A549 (cell line): Measurements from ENCODE around the gene TAF8. TPM values are rescaled to one million over a fixed set of nuclear protein-coding genes. Genes with fewer than 3 reads are reported as not detected.

Experiments used
- ATAC-seq, 2 experiments: fragments of 200-7000 bp in 1 of 2; fragments of >200 bp in 1 of 2; cut with Nextera tagmentation in 1 of 2; cut with Tn5 transposase in 1 of 2; 3 replicates each; pipeline versions ENCODE4 v1.8.0 to v1.9.1; 2018 to 2020; ENCODE audit warnings: mild to moderate bottlenecking in 1 of 2, moderate library complexity in 1 of 2
- CTCF ChIA-PET: fragments of 300-600 bp; sonication (Branson Sonifier 250); formaldehyde crosslinking; extraction: SDS; loops from one replicate; lab custom pipeline; 2021; ENCODE audit warnings: antibody characterized with exemption, inconsistent platforms; lab: Yijun Ruan, JAX
- POLR2A ChIA-PET: fragments of 350-600 bp; formaldehyde crosslinking; extraction: SDS; loops from one replicate; lab custom pipeline; 2021; ENCODE audit warnings: antibody characterized with exemption, inconsistent platforms; lab: Yijun Ruan, JAX
- DNase-seq, 2 experiments: peaks; one replicate each; pipeline versions ENCODE4 v3.0.0 to v3.0.0-alpha.2; 2011 to 2016; ENCODE audit warnings: low read depth in 1 of 2, low spot score in 1 of 2
- FAIRE-seq: peaks from 2 replicates; lab custom pipeline; 2011; peaks lifted over from hg19 to GRCh38; lab: Jason Lieb, UNC
- H3K27ac ChIP-seq, 2 experiments: fragments of >200 bp; sonication (Bioruptor Twin); formaldehyde crosslinking; 3 replicates each; pipeline ENCODE4 v1.5.1; 2016 to 2017
- H3K4me1 ChIP-seq: fragments of >200 bp; sonication (Bioruptor Twin); formaldehyde crosslinking; 3 replicates; pipeline ENCODE4 v1.6.1; 2016
- H3K4me2 ChIP-seq: fragments of >200 bp; sonication (Bioruptor Twin); formaldehyde crosslinking; 3 replicates; pipeline ENCODE4 v1.6.1; 2016
- H3K4me3 ChIP-seq: fragments of >200 bp; sonication (Bioruptor Twin); formaldehyde crosslinking; 3 replicates; pipeline ENCODE4 v1.5.1; 2016
- H3K9me3 ChIP-seq: fragments of >200 bp; sonication (Bioruptor Twin); formaldehyde crosslinking; 3 replicates; pipeline ENCODE4 v1.6.1; 2016
- CHD2 ChIP-seq: fragments of 150-350 bp; IDR thresholded peaks from 2 replicates; pipeline ENCODE4 v1.6.1; 2014; ENCODE audit warnings: low read length; ENCODE audit not compliant: partially characterized antibody
- E2F6 ChIP-seq: IDR thresholded peaks from 2 replicates; pipeline ENCODE4 v1.6.1; 2012; ENCODE audit warnings: low read depth, borderline replicate concordance
- EHMT2 ChIP-seq: fragments of 200-600 bp; sonication (generic); IDR thresholded peaks from 2 replicates; pipeline ENCODE4 v1.6.1; 2016; ENCODE audit warnings: antibody characterized with exemption, low read depth, mild to moderate bottlenecking, moderate library complexity
- EP300 ChIP-seq, 2 experiments: fragments of >200 bp; sonication (Bioruptor Twin); formaldehyde crosslinking; IDR thresholded peaks; 2 replicates in 1 of 2; 3 replicates in 1 of 2; pipeline ENCODE4 v1.6.1; 2016 to 2017
- ESRRA ChIP-seq: fragments of 150-350 bp; IDR thresholded peaks from 2 replicates; pipeline ENCODE4 v1.6.1; 2014; ENCODE audit warnings: mild to moderate bottlenecking, low read length, borderline replicate concordance
- FOSB ChIP-seq: fragments of 250-450 bp; sonication (Bioruptor Pico); IDR thresholded peaks from 2 replicates; pipeline ENCODE4 v1.5.0; 2020; ENCODE audit warnings: mild to moderate bottlenecking, moderate library complexity
- FOSL2 ChIP-seq, 2 experiments: fragments of 450-650 bp in 1 of 2; fragments of >200 bp in 1 of 2; sonication (Bioruptor Twin) in 1 of 2; formaldehyde crosslinking; IDR thresholded peaks; 2 replicates each; pipeline versions ENCODE4 v1.5.0 to v1.6.1; 2016 to 2020; ENCODE audit warnings: mild to moderate bottlenecking in 1 of 2, moderate library complexity in 1 of 2
- HDAC2 ChIP-seq: fragments of 200-600 bp; sonication (generic); IDR thresholded peaks from 2 replicates; pipeline ENCODE4 v1.6.1; 2016
- HEYL ChIP-seq: fragments of 250-450 bp; sonication (Bioruptor Pico); IDR thresholded peaks from 2 replicates; pipeline ENCODE4 v1.8.0; 2021; ENCODE audit warnings: mild to moderate bottlenecking, moderate library complexity
- HMGXB4 ChIP-seq: fragments of 250-450 bp; sonication (Bioruptor Pico); IDR thresholded peaks from 2 replicates; pipeline ENCODE4 v1.5.0; 2021; ENCODE audit warnings: mild to moderate bottlenecking, moderate library complexity, borderline replicate concordance
- HOXA7 ChIP-seq: fragments of 250-450 bp; sonication (Bioruptor Pico); IDR thresholded peaks from 2 replicates; pipeline ENCODE4 v1.5.0; 2020; ENCODE audit warnings: mild to moderate bottlenecking, moderate library complexity
- HOXB13 ChIP-seq: fragments of 250-450 bp; sonication (Bioruptor Pico); IDR thresholded peaks from 2 replicates; pipeline ENCODE4 v1.5.0; 2020; ENCODE audit warnings: low read depth, mild to moderate bottlenecking, moderate library complexity
- HOXB5 ChIP-seq: fragments of 250-450 bp; sonication (Bioruptor Pico); IDR thresholded peaks from 2 replicates; pipeline ENCODE4 v1.5.0; 2020; ENCODE audit warnings: mild to moderate bottlenecking, moderate library complexity
- KDM1A ChIP-seq: fragments of 200-600 bp; sonication (generic); IDR thresholded peaks from 2 replicates; pipeline ENCODE4 v1.6.1; 2016; ENCODE audit warnings: low read depth, mild to moderate bottlenecking
- KDM5A ChIP-seq: fragments of 200-600 bp; sonication (generic); IDR thresholded peaks from 2 replicates; pipeline ENCODE4 v1.6.1; 2016; ENCODE audit warnings: antibody characterized with exemption, mild to moderate bottlenecking
- MAFK ChIP-seq: fragments of 450-650 bp; IDR thresholded peaks from 2 replicates; pipeline ENCODE4 v1.6.1; 2014; ENCODE audit not compliant: partially characterized antibody
- MYC ChIP-seq: IDR thresholded peaks from 2 replicates; pipeline ENCODE4 v1.6.1; 2012; ENCODE audit warnings: mild to moderate bottlenecking, inconsistent platforms, low read length, improper control_type of control experiment, borderline replicate concordance
- NPAS2 ChIP-seq: fragments of 250-450 bp; sonication (Bioruptor Pico); IDR thresholded peaks from 2 replicates; pipeline ENCODE4 v1.8.0; 2022; ENCODE audit warnings: mild to moderate bottlenecking, moderate library complexity, borderline replicate concordance
- NR3C1 ChIP-seq: fragments of >200 bp; sonication (Bioruptor Twin); formaldehyde crosslinking; IDR thresholded peaks from 3 replicates; pipeline ENCODE4 v1.6.1; 2017
- PBX3 ChIP-seq: IDR thresholded peaks from 2 replicates; pipeline ENCODE4 v1.6.1; 2012
- RARB ChIP-seq: fragments of 250-450 bp; sonication (Bioruptor Pico); IDR thresholded peaks from 2 replicates; pipeline ENCODE4 v1.8.0; 2021; ENCODE audit warnings: mild to moderate bottlenecking, moderate library complexity
- RNF2 ChIP-seq: fragments of 200-600 bp; sonication (generic); IDR thresholded peaks from 2 replicates; pipeline ENCODE4 v1.6.1; 2016; ENCODE audit warnings: low read depth, mild to moderate bottlenecking, antibody characterized with exemption, moderate library complexity, borderline replicate concordance
- SMC3 ChIP-seq: fragments of >200 bp; sonication (Bioruptor Twin); formaldehyde crosslinking; IDR thresholded peaks from 3 replicates; pipeline ENCODE4 v1.6.1; 2018; ENCODE audit warnings: inconsistent platforms
- TFCP2L1 ChIP-seq: fragments of 250-450 bp; sonication (Bioruptor Pico); IDR thresholded peaks from 2 replicates; pipeline ENCODE4 v1.5.0; 2021; ENCODE audit warnings: mild to moderate bottlenecking
- TP53 ChIP-seq: fragments of 250-450 bp; sonication (Bioruptor Pico); IDR thresholded peaks from 2 replicates; pipeline ENCODE4 v1.5.0; 2021; ENCODE audit warnings: mild to moderate bottlenecking, moderate library complexity
- USF2 ChIP-seq: fragments of 450-650 bp; IDR thresholded peaks from 2 replicates; pipeline ENCODE4 v1.6.1; 2014; ENCODE audit warnings: antibody characterized with exemption
- ZC3H11A ChIP-seq: fragments of 450-650 bp; IDR thresholded peaks from 2 replicates; pipeline ENCODE4 v1.6.1; 2014; ENCODE audit warnings: antibody characterized with exemption, mild to moderate bottlenecking
- ZFP36 ChIP-seq: fragments of 450-650 bp; IDR thresholded peaks from 2 replicates; pipeline ENCODE4 v1.6.1; 2014; ENCODE audit warnings: borderline replicate concordance; ENCODE audit not compliant: partially characterized antibody
- ZNF302 ChIP-seq: fragments of 250-450 bp; sonication (Bioruptor Pico); IDR thresholded peaks from 2 replicates; pipeline ENCODE4 v1.9.0; 2021; ENCODE audit warnings: inconsistent platforms, mild to moderate bottlenecking, moderate library complexity
- WGBS: methylation state at CpG from one replicate; pipeline ENCODE4 v1.1.6; 2017; ENCODE audit errors: missing lambda C conversion rate; 5-methylcytosine and 5-hydroxymethylcytosine counted together
- polyA plus RNA-seq, 4 experiments: library from polyadenylated mRNA; depleted of rRNA in 3 of 4; stranded (reverse); fragments of >200 nt; fragmentation: RNase III in 1 of 4; extraction: RNeasy Plus Mini Kit Qiagen cat#74134 plus additional on column Dnase treatment in 1 of 4; gene quantifications; 2 replicates in 3 of 4; 3 replicates in 1 of 4; pipeline ENCODE4 v1.2.3, GENCODE V29; 2011 to 2017
- TF ChIP-seq, protein P1 (sequence below): fragments of 250-450 bp; sonication (Bioruptor Pico); IDR thresholded peaks from 2 replicates; pipeline ENCODE4 v1.5.0; 2020; ENCODE audit warnings: low read depth, mild to moderate bottlenecking, moderate library complexity

TAF8 gene
- polyA plus RNA-seq, 2 of the 4 experiments (the other 2 are of a cell fraction): 14.0 to 18.7 TPM

- no peak for TF ChIP-seq TFCP2L1
- TF ChIP-seq ZC3H11A: no peak
- TF ChIP-seq FOSB: no peak
- TF ChIP-seq CHD2: no peak
Measured at GRCh38 chr6:42091718-42092023, 41.3 kb downstream of the TAF8 start (continued).

DNA sequence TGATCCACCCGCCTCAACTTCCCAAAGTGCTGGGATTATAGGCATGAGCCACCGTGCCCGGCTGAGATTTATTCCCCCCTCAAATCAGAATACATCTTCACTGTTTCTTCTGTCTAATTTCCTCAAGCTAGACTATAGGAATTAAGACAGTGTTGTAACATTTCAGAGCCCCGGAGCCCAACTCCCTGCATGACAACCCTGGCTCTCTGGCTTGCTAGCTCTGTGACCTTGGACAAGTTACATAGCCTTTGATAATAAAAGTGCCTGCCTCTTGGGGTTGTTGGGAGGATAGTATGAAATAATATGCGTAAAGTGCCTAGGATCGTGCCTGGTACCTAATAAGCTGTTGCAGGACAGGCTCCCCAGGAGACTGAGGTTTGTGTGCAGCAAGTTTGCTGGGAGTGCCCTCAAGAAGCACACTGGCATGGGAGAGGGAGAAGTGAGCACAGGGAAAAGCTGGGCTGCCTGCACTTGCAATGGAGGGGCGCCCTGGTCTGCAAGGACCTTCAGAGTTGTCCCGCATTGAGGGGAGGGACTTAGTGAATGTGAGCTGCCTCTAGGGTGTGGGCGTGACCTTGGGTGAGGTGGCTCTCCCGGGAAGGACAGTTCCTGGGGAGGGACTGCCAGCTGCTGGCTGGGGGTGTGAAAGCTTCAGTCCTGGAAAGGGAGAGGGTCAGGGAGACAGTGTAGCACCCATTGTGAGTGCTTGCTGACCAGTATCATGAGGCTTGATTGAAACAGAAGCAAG, 43.4 kb downstream of the TAF8 start:
- no peak overlapping the region for H3K4me2 ChIP-seq
- ATAC-seq: peak in 1 of 2 experiments; percentile 60; a peak in 3 of 6 replicates
- H3K9me3 ChIP-seq: no peaks in the 10 kb centered on the region
- peaks cover 17% of the 10 kb centered on the region for H3K4me1 ChIP-seq
- ChIA-PET POLR2A (no interaction called here), CTCF (interaction anchor here (1.0 to 3.2 kb wide), 6 partner anchors 9 to 454 kb away, joined by 3 to 14 read pairs (median 4); no protein-coding TSS in a partner anchor)
- TF ChIP-seq KDM5A (no peak), MAFK (no peak), MYC (no peak), HMGXB4 (CRISPR knock-in tag) (no peak), FOSL2 (IDR thresholded peaks at IDR 0.05) (no peak), FOSL2 (CRISPR knock-in tag; IDR thresholded peaks at IDR 0.05) (no peak), SMC3 (no peak), HOXB5 (no peak), EHMT2 (no peak), KDM1A (no peak), HDAC2 (no peak), ZFP36 (no peak), ESRRA (no peak), HOXA7 (no peak), HOXB13 (no peak), EP300 (IDR thresholded peaks at IDR 0.05) (no peak), TP53 (no peak), RNF2 (no peak), NR3C1 (no peak)
- TF ChIP-seq, protein P1, sequence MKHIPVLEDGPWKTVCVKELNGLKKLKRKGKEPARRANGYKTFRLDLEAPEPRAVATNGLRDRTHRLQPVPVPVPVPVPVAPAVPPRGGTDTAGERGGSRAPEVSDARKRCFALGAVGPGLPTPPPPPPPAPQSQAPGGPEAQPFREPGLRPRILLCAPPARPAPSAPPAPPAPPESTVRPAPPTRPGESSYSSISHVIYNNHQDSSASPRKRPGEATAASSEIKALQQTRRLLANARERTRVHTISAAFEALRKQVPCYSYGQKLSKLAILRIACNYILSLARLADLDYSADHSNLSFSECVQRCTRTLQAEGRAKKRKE (CRISPR knock-in tag): no peak
- TF ChIP-seq, all 56 proteins: peak for 0
- H3K27ac ChIP-seq: peak overlapping the region in 1 of 2 experiments; percentile 26; a peak in 1 of 6 replicates
- DNase-seq (no peak), FAIRE-seq (no peak)
- 66% methylated on average over 10 of the region's 10 CpGs for WGBS
- H3K4me3 ChIP-seq: no peak overlapping the region

GRCh38 chr6:42095094-42095493, 44.8 kb downstream of the TAF8 start:
- Histone ChIP-seq H3K4me3 (no peak overlapping the region), H3K9me3 (no peaks in the 10 kb centered on the region), H3K4me1 (peaks cover 29% of the 10 kb centered on the region), H3K27ac (0 out of 6 replicates have a peak overlapping the region, but pooled peaks of 1 of the 2 experiments have one; percentile 1), H3K4me2 (no peak overlapping the region)
- WGBS: no CpG with 5 or more reads among the region's 1 CpG
- ATAC-seq (no peak), FAIRE-seq (no peak), DNase-seq (no peak)
- CTCF ChIA-PET: interaction anchor here (1.1 to 2.1 kb wide), 9 partner anchors 9 to 120 kb away, joined by 3 to 8 read pairs (median 5); no protein-coding TSS in a partner anchor
- POLR2A ChIA-PET: no interaction called here
- TF ChIP-seq E2F6: no peak
- no peak for TF ChIP-seq PBX3
- no peak for TF ChIP-seq HDAC2
- TF ChIP-seq USF2: no peak
- no peak for TF ChIP-seq HOXA7
- TF ChIP-seq KDM5A: no peak
- TF ChIP-seq NPAS2 (CRISPR knock-in tag): no peak
- no peak for TF ChIP-seq RARB (CRISPR knock-in tag)
- TF ChIP-seq, protein P1 (CRISPR knock-in tag): no peak
- TF ChIP-seq TFCP2L1: no peak
- TF ChIP-seq ZNF302: no peak
- no peak for TF ChIP-seq HEYL (CRISPR knock-in tag)
